Stimulated activated CD4-positive, alpha-beta T cell treated with anti-CD3 and anti-CD28 coated beads, Interleukin-1b, Interleukin-23, amount 100 ng/mL, for 24 hours (primary cell): ENCODE results near the gene RNF207.

Source experiments
- DNase-seq, 4 experiments: peaks; one replicate each; pipeline ENCODE4 v3.0.0-alpha.2; 2020; ENCODE audit warnings: low read depth in 4 of 4, low spot score in 1 of 4

Gene RNF207

GRCh38 chr1:6247651-6248050 is 41.7 kb downstream of the RNF207 start:
- no peak for DNase-seq

GRCh38 chr1:6248161-6248776 is 42.4 kb downstream of the RNF207 start:
- DNase-seq, result no peak

GRCh38 chr1:6248932-6249738 is 43.2 kb downstream of the RNF207 start:
- no peak for DNase-seq

- DNase-seq, result no peak
Measured at GRCh38 chr1:6249739-6250689, 44.1 kb downstream of the RNF207 start.

GRCh38 chr1:6251233-6251632 is 45.3 kb downstream of the RNF207 start:
- DNase-seq, result no peak

GRCh38 chr1:6251681-6252373 is 45.9 kb downstream of the RNF207 start:
- no peak for DNase-seq

GRCh38 chr1:6252374-6252710 is 46.4 kb downstream of the RNF207 start:
- no peak for DNase-seq

GRCh38 chr1:6253380-6253779 is 47.5 kb downstream of the RNF207 start:
- DNase-seq, result no peak

GRCh38 chr1:6254691-6255090 is 48.8 kb downstream of the RNF207 start:
- DNase-seq, result no peak

GRCh38 chr1:6256645-6257044 is 50.7 kb downstream of the RNF207 start:
- no peak for DNase-seq

GRCh38 chr1:6257541-6258069 is 51.7 kb downstream of the RNF207 start:
- DNase-seq, result no peak

GRCh38 chr1:6258675-6259074 is 52.8 kb downstream of the RNF207 start:
- DNase-seq, result no peak

GRCh38 chr1:6259491-6260362 is 53.8 kb downstream of the RNF207 start:
- peak; percentile 49 to 68 (median 60) for DNase-seq

GRCh38 chr1:6260433-6260934 is 54.6 kb downstream of the RNF207 start:
- no peak for DNase-seq

GRCh38 chr1:6260961-6261614 is 55.2 kb downstream of the RNF207 start, which contains the start of gene GPR153:
Gene GPR153, minus strand, starts transcription at chr1:6261098. Its CDS starts 6,193 bp downstream, at chr1:6254905.
- DNase-seq, result peak in 3 of 4 experiments; percentile 28 to 43 (median 36)

- no peak for DNase-seq
Measured at GRCh38 chr1:6261615-6261995, 55.7 kb downstream of the RNF207 start.

- no peak for DNase-seq
Measured at GRCh38 chr1:6262555-6263420, 56.9 kb downstream of the RNF207 start.

- DNase-seq, result no peak
Measured at GRCh38 chr1:6263716-6264115, 57.8 kb downstream of the RNF207 start.
